ENCODE results near the gene SLC1A2.

- TF ChIP-seq EZH2 (IDR thresholded peaks at IDR 0.05; ENCODE audit: low read depth, unreplicated experiment) (no peak), POLR2AphosphoS5 (IDR thresholded peaks at IDR 0.05; ENCODE audit: low read depth) (no peak), EZH2phosphoT487 (IDR thresholded peaks at IDR 0.05; ENCODE audit: unreplicated experiment) (no peak), JUNB (IDR thresholded peaks at IDR 0.05; ENCODE audit: unreplicated experiment) (no peak), ZNF114 (CRISPR knock-in tag; IDR thresholded peaks at IDR 0.05) (no peak), CREB1 (CRISPR knock-in tag; IDR thresholded peaks at IDR 0.05; ENCODE audit: low read depth) (no peak), ZNF331 (CRISPR knock-in tag; IDR thresholded peaks at IDR 0.05; ENCODE audit: low read depth) (no peak), NANOG (IDR thresholded peaks at IDR 0.05; ENCODE audit: borderline replicate concordance) (no peak), STAT1 (IDR thresholded peaks at IDR 0.05; ENCODE audit: unreplicated experiment) (no peak)
- TF ChIP-seq, protein P1, sequence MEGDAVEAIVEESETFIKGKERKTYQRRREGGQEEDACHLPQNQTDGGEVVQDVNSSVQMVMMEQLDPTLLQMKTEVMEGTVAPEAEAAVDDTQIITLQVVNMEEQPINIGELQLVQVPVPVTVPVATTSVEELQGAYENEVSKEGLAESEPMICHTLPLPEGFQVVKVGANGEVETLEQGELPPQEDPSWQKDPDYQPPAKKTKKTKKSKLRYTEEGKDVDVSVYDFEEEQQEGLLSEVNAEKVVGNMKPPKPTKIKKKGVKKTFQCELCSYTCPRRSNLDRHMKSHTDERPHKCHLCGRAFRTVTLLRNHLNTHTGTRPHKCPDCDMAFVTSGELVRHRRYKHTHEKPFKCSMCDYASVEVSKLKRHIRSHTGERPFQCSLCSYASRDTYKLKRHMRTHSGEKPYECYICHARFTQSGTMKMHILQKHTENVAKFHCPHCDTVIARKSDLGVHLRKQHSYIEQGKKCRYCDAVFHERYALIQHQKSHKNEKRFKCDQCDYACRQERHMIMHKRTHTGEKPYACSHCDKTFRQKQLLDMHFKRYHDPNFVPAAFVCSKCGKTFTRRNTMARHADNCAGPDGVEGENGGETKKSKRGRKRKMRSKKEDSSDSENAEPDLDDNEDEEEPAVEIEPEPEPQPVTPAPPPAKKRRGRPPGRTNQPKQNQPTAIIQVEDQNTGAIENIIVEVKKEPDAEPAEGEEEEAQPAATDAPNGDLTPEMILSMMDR (conservative IDR thresholded peaks at IDR 0.05; ENCODE audit: low read depth in 2 of 2): no peak
- TF ChIP-seq, protein P2, sequence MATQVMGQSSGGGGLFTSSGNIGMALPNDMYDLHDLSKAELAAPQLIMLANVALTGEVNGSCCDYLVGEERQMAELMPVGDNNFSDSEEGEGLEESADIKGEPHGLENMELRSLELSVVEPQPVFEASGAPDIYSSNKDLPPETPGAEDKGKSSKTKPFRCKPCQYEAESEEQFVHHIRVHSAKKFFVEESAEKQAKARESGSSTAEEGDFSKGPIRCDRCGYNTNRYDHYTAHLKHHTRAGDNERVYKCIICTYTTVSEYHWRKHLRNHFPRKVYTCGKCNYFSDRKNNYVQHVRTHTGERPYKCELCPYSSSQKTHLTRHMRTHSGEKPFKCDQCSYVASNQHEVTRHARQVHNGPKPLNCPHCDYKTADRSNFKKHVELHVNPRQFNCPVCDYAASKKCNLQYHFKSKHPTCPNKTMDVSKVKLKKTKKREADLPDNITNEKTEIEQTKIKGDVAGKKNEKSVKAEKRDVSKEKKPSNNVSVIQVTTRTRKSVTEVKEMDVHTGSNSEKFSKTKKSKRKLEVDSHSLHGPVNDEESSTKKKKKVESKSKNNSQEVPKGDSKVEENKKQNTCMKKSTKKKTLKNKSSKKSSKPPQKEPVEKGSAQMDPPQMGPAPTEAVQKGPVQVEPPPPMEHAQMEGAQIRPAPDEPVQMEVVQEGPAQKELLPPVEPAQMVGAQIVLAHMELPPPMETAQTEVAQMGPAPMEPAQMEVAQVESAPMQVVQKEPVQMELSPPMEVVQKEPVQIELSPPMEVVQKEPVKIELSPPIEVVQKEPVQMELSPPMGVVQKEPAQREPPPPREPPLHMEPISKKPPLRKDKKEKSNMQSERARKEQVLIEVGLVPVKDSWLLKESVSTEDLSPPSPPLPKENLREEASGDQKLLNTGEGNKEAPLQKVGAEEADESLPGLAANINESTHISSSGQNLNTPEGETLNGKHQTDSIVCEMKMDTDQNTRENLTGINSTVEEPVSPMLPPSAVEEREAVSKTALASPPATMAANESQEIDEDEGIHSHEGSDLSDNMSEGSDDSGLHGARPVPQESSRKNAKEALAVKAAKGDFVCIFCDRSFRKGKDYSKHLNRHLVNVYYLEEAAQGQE (IDR thresholded peaks at IDR 0.05; ENCODE audit: unreplicated experiment): no peak
- TF ChIP-seq, protein P3, sequence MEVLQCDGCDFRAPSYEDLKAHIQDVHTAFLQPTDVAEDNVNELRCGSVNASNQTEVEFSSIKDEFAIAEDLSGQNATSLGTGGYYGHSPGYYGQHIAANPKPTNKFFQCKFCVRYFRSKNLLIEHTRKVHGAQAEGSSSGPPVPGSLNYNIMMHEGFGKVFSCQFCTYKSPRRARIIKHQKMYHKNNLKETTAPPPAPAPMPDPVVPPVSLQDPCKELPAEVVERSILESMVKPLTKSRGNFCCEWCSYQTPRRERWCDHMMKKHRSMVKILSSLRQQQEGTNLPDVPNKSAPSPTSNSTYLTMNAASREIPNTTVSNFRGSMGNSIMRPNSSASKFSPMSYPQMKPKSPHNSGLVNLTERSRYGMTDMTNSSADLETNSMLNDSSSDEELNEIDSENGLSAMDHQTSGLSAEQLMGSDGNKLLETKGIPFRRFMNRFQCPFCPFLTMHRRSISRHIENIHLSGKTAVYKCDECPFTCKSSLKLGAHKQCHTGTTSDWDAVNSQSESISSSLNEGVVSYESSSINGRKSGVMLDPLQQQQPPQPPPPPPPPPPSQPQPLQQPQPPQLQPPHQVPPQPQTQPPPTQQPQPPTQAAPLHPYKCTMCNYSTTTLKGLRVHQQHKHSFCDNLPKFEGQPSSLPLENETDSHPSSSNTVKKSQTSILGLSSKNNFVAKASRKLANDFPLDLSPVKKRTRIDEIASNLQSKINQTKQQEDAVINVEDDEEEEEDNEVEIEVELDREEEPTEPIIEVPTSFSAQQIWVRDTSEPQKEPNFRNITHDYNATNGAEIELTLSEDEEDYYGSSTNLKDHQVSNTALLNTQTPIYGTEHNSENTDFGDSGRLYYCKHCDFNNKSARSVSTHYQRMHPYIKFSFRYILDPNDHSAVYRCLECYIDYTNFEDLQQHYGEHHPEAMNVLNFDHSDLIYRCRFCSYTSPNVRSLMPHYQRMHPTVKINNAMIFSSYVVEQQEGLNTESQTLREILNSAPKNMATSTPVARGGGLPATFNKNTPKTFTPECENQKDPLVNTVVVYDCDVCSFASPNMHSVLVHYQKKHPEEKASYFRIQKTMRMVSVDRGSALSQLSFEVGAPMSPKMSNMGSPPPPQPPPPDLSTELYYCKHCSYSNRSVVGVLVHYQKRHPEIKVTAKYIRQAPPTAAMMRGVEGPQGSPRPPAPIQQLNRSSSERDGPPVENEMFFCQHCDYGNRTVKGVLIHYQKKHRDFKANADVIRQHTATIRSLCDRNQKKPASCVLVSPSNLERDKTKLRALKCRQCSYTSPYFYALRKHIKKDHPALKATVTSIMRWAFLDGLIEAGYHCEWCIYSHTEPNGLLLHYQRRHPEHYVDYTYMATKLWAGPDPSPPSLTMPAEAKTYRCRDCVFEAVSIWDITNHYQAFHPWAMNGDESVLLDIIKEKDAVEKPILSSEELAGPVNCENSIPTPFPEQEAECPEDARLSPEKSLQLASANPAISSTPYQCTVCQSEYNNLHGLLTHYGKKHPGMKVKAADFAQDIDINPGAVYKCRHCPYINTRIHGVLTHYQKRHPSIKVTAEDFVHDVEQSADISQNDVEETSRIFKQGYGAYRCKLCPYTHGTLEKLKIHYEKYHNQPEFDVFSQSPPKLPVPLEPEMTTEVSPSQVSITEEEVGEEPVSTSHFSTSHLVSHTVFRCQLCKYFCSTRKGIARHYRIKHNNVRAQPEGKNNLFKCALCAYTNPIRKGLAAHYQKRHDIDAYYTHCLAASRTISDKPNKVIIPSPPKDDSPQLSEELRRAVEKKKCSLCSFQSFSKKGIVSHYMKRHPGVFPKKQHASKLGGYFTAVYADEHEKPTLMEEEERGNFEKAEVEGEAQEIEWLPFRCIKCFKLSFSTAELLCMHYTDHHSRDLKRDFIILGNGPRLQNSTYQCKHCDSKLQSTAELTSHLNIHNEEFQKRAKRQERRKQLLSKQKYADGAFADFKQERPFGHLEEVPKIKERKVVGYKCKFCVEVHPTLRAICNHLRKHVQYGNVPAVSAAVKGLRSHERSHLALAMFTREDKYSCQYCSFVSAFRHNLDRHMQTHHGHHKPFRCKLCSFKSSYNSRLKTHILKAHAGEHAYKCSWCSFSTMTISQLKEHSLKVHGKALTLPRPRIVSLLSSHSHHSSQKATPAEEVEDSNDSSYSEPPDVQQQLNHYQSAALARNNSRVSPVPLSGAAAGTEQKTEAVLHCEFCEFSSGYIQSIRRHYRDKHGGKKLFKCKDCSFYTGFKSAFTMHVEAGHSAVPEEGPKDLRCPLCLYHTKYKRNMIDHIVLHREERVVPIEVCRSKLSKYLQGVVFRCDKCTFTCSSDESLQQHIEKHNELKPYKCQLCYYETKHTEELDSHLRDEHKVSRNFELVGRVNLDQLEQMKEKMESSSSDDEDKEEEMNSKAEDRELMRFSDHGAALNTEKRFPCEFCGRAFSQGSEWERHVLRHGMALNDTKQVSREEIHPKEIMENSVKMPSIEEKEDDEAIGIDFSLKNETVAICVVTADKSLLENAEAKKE (CRISPR knock-in tag; IDR thresholded peaks at IDR 0.05): no peak
- TF ChIP-seq, protein P4, sequence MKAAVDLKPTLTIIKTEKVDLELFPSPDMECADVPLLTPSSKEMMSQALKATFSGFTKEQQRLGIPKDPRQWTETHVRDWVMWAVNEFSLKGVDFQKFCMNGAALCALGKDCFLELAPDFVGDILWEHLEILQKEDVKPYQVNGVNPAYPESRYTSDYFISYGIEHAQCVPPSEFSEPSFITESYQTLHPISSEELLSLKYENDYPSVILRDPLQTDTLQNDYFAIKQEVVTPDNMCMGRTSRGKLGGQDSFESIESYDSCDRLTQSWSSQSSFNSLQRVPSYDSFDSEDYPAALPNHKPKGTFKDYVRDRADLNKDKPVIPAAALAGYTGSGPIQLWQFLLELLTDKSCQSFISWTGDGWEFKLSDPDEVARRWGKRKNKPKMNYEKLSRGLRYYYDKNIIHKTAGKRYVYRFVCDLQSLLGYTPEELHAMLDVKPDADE (IDR thresholded peaks at IDR 0.05): no peak
Observed at GRCh38 chr11:35281169-35281688, 138.1 kb downstream of the SLC1A2 start.

Measured in GM23338 (cell line).